ENCODE results near the gene FANCG. TPM values are rescaled to one million over a fixed set of nuclear protein-coding genes. Genes with fewer than 3 reads are reported as not detected.

FANCG gene
- total and polyA plus RNA-seq, 2 experiments from 2014 or later, result 13.4 to 15.3 TPM

GRCh38 chr9:35071814-35072460 lies 7.8 kb downstream of the FANCG start:
- 1% methylated on average over 69 of the region's 79 CpGs for WGBS (ENCODE audit: low lambda C conversion rate, missing lambda C conversion rate)
- Histone ChIP-seq H3K79me2 (peaks cover 48% of the 10 kb centered on the region), H3K9me2 (replicated peaks; ENCODE audit: insufficient read depth) (no peaks in the 10 kb centered on the region), H2AFZ (peak overlapping the region; percentile 31), H4K20me1 (ENCODE audit: insufficient read depth, poor library complexity, severe bottlenecking) (peaks cover 49% of the 10 kb centered on the region), H3K4me2 (peak overlapping the region; percentile 94), H3K27me3 (no peaks in the 10 kb centered on the region), H3K4me3 (peak overlapping the region; percentile 40), H3K4me1 (ENCODE audit: insufficient read depth) (peaks cover 25% of the 10 kb centered on the region), H3K36me3 (replicated peaks; ENCODE audit: insufficient read depth, low read depth) (no peaks in the 10 kb centered on the region), H3K27ac (peak overlapping the region; percentile 98), H3K9me3 (ENCODE audit: low read depth) (no peaks in the 10 kb centered on the region)
- peak; percentile 93 for DNase-seq (ENCODE audit: low spot score)
- TF ChIP-seq, protein P1, sequence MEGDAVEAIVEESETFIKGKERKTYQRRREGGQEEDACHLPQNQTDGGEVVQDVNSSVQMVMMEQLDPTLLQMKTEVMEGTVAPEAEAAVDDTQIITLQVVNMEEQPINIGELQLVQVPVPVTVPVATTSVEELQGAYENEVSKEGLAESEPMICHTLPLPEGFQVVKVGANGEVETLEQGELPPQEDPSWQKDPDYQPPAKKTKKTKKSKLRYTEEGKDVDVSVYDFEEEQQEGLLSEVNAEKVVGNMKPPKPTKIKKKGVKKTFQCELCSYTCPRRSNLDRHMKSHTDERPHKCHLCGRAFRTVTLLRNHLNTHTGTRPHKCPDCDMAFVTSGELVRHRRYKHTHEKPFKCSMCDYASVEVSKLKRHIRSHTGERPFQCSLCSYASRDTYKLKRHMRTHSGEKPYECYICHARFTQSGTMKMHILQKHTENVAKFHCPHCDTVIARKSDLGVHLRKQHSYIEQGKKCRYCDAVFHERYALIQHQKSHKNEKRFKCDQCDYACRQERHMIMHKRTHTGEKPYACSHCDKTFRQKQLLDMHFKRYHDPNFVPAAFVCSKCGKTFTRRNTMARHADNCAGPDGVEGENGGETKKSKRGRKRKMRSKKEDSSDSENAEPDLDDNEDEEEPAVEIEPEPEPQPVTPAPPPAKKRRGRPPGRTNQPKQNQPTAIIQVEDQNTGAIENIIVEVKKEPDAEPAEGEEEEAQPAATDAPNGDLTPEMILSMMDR (IDR thresholded peaks at IDR 0.05; ENCODE audit: poor library complexity), result peak; percentile 31
- no peak for TF ChIP-seq EZH2phosphoT487 (IDR thresholded peaks at IDR 0.05; ENCODE audit: low read depth, severe bottlenecking, unreplicated experiment)

- Histone ChIP-seq H2AFZ (no peak overlapping the region), H3K79me2 (peaks cover 56% of the 10 kb centered on the region), H3K4me2 (peak overlapping the region; percentile 94), H3K27ac (peak overlapping the region; percentile 98), H3K4me1 (ENCODE audit: insufficient read depth) (peaks cover 25% of the 10 kb centered on the region), H3K9me3 (ENCODE audit: low read depth) (no peaks in the 10 kb centered on the region), H3K4me3 (peak overlapping the region; percentile 40), H3K9me2 (replicated peaks; ENCODE audit: insufficient read depth) (no peaks in the 10 kb centered on the region), H4K20me1 (ENCODE audit: insufficient read depth, poor library complexity, severe bottlenecking) (peaks cover 55% of the 10 kb centered on the region), H3K36me3 (replicated peaks; ENCODE audit: insufficient read depth, low read depth) (no peaks in the 10 kb centered on the region), H3K27me3 (no peaks in the 10 kb centered on the region)
- 2% methylated on average over 20 of the region's 20 CpGs for WGBS (ENCODE audit: low lambda C conversion rate, missing lambda C conversion rate)
- DNase-seq (ENCODE audit: low spot score), result no peak
- TF ChIP-seq, protein P1 (IDR thresholded peaks at IDR 0.05; ENCODE audit: poor library complexity), result no peak
- TF ChIP-seq EZH2 (IDR thresholded peaks at IDR 0.05; ENCODE audit: borderline replicate concordance) (no peak), EZH2phosphoT487 (IDR thresholded peaks at IDR 0.05; ENCODE audit: low read depth, severe bottlenecking, unreplicated experiment) (no peak)
Observed at GRCh38 chr9:35070823-35071813, 8.6 kb downstream of the FANCG start.

GRCh38 chr9:35069020-35069419 lies 10.7 kb downstream of the FANCG start:
- H3K4me2 ChIP-seq, result peak overlapping the region; percentile 94
- H4K20me1 ChIP-seq (ENCODE audit: insufficient read depth, poor library complexity, severe bottlenecking), result peaks cover 76% of the 10 kb centered on the region
- H3K4me1 ChIP-seq (ENCODE audit: insufficient read depth), result peaks cover 25% of the 10 kb centered on the region

More at GRCh38 chr9:35069020-35069419, 10.7 kb downstream of the FANCG start:
- whole genome bisulfite sequencing (ENCODE audit: low lambda C conversion rate, missing lambda C conversion rate), result 80% methylated on average over 4 of the region's 4 CpGs
- Histone ChIP-seq H3K4me3 (no peak overlapping the region), H3K9me2 (replicated peaks; ENCODE audit: insufficient read depth) (no peaks in the 10 kb centered on the region), H3K79me2 (peaks cover 77% of the 10 kb centered on the region), H2AFZ (no peak overlapping the region), H3K36me3 (replicated peaks; ENCODE audit: insufficient read depth, low read depth) (peaks cover 7% of the 10 kb centered on the region), H3K27me3 (no peaks in the 10 kb centered on the region), H3K27ac (no peak overlapping the region), H3K9me3 (ENCODE audit: low read depth) (no peaks in the 10 kb centered on the region)
- TF ChIP-seq, protein P1 (IDR thresholded peaks at IDR 0.05; ENCODE audit: poor library complexity), result no peak
- TF ChIP-seq EZH2 (IDR thresholded peaks at IDR 0.05; ENCODE audit: borderline replicate concordance) (no peak), EZH2phosphoT487 (IDR thresholded peaks at IDR 0.05; ENCODE audit: low read depth, severe bottlenecking, unreplicated experiment) (no peak)
- no peak for DNase-seq (ENCODE audit: low spot score)
